GM21423 (cell line): ENCODE measurements around the gene SNAI3.

Experiments used
- ATAC-seq: cut with Tn5 transposase; IDR thresholded peaks from one replicate; pipeline ENCODE4 v1.9.1; 2021; ENCODE audit warnings: mild to moderate bottlenecking, moderate library complexity; ENCODE audit not compliant: unreplicated experiment

The SNAI3 gene

DNA sequence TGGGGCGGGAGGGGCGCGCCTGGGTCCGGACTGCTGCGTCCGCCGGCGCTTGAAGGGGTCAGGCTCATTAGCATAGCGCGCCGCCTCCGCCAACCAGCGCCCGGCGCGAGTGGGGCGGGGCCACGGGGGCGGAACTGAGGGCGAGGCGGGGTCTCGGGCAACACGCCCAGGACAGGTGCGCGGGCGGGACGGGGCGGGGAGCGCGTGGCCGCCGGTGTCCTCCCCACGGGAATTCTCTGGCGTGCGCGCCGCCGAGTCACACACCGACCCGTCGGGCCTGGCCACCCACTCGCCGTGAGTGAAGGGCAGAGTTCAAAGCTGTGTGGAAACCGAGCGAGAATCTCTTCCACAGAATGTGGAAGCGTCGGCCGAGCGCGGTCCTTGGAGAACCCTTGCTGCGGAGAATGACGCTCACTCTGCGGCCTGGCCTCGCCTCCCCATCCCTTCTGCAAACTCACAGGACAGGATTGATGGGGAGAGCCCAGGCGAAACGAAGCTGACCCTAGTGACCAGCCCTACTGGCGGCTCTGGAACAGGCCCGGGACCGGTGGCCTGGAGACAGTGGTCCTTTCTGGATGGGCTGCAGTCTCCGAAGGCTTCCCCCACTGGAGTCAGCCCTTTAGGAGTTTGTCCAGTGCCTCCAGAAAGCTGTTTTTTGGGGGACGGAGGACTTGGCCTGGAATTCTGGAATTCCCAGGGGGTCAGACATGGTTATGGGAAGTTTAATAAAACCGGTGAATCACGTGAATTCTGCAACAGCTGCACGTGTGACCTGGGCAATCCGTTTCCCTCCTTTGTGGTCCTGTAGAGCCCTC is at the start of gene SNAI3:
Gene SNAI3, minus strand, starts transcription at position 69 of the 815 bp plus-strand sequence. CDS start 101 bp downstream, outside the sequence.
- peak; percentile 61 for ATAC-seq

- no peak for ATAC-seq
Observed at GRCh38 chr16:88736088-88736487, 49.8 kb upstream of the SNAI3 start.

GRCh38 chr16:88735616-88736015 is 49.3 kb upstream of the SNAI3 start:
- ATAC-seq = no peak

- no peak for ATAC-seq
Observed at GRCh38 chr16:88735121-88735520, 48.8 kb upstream of the SNAI3 start.

GRCh38 chr16:88734361-88734728 is 48.0 kb upstream of the SNAI3 start:
- ATAC-seq = no peak

DNA sequence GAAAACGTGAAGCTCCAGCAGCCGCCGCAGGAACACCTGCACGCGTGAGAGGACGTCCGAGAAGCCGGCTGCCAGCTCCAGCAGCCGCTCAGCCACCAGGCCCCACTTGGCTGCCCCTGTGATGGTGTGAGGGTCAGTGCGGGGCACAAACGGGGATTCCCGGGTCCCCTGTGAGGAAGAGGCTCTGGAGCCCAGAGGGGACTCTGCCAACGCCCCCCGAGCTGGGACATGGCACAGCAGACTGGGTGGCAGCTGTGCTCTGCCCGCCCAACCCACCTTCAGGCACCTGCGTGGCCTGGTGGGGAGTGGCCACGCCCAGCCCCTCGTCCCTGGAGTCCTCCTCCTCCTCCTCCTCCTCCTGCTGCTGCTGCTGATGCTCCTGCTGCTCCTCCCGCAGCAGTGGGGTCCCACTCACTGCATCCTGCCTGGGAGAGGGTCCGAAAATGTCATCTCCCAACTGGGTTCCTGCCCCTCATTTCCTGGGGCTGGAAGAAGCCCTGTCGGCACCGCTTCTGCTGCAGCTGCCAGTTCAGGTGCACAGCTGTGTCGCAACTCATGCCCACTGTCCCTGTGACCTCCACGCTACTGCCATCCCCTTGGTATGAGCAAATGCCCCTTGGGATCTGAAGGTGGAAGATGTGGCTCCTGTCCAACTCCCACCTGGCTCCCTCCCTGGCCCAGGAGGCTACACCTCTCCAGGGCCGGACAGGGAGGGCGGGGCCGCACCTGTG is 47.5 kb upstream of the SNAI3 start:
- ATAC-seq = no peak

DNA sequence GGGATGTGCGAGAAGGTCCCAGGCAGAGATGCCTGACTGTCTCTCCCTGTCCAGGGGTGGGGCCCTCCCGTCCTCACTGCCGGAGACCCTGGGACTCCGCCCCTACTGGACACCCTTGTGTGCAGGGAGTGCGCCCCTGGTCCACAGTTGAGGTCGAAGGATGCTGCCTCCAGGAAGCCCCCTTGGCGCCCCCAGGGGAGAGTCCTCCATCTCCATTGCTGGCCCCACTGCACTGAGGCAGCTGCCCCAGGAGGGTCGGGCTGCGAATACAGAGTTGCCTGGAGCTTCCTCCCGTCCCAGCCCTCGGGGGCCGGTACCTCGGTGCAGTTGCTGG is 46.6 kb upstream of the SNAI3 start:
- no peak for ATAC-seq

DNA sequence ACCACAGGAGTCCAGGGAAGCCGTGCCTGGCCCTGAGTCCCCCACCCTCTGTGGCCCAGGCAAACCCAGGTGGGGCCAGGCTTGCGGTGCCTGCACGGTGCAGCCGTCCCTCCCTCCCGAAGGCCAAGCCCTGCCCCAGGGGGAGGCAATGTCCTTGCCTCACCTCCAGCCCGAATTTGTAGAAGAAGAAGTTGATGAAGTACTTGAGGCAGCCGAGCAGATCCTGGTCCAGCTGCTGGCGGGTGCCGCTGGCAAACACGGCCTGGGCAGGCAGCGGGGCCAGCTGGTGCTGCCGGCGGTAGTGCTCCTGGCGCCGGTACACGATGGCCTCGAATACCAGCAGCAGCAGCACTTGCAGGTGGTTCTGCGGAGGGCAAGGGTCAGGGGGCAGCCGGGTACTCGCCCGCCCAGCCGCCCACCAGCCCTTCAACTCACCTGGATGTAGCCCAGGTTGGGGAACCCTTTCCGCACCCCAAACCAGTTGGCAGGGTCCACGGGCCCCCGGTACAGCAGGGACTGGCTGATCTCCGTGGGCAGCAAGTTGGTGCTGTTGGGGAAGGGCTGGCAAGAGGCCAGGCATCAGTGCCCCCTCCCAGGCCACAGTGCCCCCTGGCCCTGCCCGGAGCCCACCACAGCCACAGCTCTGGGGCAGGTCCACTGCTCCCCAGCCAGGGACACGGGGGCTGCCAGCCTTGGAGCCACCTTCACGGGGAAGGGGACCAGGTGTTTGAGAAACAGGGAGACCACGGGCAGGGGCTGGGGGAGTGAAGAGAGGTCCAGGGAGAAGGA is 46.1 kb upstream of the SNAI3 start:
- ATAC-seq = no peak

DNA sequence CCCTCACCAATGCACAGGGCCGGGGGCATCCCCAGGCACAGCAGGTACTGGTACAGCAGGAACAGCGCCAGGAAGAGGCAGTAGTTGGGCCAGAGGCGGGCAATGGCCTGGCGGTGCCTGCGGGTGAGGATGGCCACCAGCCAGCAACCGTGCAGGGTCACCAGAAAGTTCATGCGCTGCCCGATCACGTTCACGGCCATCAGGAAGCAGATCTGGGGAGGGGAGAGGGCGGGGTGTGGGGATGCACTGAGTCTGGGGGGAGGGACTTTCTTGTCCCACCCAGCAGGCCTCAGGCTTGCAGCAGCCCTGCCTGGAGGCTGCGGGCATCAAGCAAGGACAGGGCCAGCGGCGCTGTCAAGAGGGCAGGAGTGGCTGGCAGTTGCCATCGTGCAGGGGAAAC is 45.4 kb upstream of the SNAI3 start:
- no peak for ATAC-seq

DNA sequence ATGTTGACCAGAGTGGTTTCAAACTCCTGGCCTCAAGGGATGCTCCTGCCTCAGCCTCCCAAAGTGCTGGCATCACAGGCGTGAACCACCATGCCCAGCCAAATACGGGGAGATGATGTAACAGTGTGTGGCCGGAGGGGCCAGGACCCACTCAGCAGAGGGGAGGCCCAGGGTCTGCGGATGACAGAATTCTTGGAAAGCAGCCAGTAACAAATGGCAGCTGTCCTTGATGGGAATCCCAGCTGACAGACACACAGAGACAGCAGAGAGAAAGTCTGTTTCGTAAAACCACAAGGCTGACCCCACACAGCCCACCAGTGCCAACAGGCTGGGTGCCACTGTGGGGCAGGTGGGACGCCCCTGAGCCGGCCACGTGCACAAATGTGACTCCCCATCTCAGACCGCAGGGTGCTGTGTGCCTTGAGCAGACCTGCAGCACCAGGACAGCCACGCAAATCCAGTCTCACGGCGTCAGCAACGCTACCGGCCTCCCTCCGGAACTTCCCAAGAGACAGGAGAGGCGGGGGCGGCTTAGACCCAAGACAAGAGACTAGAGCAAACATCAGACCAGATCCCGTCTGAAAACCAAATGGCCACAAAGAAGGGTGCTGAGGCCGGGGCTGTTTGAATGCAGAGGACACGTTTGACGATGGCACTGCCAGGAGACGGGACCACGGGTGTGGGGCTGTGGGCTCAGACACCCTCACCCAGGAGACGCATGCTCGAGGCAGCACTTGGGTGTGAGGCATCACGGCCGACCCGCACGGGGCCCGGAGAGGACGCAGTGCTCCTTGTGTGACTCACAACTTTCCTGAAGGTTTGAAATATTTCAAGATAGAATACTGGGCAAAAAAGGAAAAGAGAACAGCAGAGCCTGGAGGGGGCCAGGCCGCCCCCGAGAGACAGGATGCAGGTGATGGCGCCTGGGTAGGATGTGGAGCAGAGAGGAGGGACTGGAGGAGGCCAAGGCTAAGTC is 44.6 kb upstream of the SNAI3 start:
- no peak for ATAC-seq

DNA sequence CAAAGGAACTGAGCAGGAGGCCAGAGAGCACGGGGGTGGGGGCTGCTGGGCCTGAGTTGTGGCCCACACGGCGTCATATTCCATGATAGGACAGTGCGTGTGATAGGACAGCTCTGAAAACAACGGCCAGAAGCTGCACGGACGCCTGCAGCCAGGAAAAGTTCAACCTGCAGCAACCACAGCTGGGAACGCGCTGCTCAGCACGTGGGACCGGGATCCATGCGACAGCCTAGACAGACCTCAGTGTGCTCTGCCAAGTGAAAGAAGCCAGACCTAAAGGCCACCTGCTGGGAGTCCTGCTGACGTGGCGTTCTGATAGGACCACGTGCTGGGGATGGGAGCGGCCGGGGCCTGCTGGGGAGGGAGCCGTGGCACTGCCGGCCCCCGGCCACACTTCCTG is 41.6 kb upstream of the SNAI3 start:
- ATAC-seq = no peak

GRCh38 chr16:88726981-88727380 is 40.7 kb upstream of the SNAI3 start:
- ATAC-seq = no peak

GRCh38 chr16:88726408-88726749 is 40.1 kb upstream of the SNAI3 start:
- no peak for ATAC-seq

DNA sequence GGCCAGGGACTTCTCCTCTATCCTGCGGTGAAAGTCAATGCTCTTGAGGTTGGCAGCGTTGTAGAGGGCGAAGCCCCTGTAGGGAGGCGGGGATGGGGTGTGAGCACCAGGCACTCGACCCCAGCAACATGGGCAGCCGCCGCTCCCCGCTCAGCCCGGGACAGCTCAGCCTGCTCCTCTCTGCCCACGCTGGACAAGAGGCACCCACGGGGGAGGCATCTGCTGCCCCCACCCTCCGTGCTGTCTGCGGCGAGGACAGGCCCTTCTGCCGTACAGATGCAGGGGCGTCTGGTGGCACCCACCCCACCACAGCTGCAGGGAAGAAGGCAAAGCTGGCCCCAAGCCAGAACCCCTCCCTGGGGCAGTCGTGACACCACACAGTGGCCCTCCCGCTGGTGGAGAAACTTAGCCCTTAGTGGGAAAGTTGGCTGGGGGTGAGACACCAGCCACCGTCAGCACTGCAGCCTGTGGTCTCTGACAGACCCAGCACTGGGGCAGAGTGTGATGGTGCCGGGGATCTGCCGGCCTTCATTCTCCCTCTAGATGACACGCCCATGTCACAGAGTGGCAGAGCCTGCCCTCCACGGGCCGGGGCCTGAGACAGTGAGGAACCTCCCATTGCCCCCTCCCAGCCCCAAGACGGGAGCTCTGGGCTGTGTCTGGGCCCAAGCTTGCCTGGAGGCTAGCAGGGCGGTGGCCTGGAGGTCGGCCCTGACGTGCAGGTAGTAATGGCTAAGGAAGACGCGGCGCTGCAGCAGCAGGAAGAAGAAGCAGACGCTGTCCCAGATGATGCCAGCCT is 39.5 kb upstream of the SNAI3 start:
- no peak for ATAC-seq

GRCh38 chr16:88724855-88725555 is 38.7 kb upstream of the SNAI3 start:
- ATAC-seq = no peak

DNA sequence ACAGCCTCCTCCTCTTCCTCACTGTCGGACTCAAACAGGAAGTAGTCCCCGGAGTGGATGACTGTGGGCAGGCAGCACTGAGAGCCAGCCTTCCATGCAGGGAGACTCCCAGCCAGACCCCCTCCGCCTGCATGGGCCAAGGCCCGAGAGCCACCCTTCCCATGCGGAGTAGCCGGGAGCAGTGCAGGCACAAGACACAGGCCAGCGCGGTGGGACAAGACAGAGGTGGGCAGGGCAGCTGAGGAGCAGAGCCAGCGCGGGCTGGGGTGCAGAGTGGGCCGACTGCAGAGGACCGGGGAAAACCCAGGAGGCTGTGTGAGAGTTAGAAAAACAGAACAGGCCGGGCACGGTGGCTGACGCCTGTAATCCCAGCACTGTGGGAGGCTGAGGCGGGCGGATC is 37.6 kb upstream of the SNAI3 start:
- no peak for ATAC-seq

GRCh38 chr16:88723507-88723887 is 37.2 kb upstream of the SNAI3 start:
- ATAC-seq = no peak

DNA sequence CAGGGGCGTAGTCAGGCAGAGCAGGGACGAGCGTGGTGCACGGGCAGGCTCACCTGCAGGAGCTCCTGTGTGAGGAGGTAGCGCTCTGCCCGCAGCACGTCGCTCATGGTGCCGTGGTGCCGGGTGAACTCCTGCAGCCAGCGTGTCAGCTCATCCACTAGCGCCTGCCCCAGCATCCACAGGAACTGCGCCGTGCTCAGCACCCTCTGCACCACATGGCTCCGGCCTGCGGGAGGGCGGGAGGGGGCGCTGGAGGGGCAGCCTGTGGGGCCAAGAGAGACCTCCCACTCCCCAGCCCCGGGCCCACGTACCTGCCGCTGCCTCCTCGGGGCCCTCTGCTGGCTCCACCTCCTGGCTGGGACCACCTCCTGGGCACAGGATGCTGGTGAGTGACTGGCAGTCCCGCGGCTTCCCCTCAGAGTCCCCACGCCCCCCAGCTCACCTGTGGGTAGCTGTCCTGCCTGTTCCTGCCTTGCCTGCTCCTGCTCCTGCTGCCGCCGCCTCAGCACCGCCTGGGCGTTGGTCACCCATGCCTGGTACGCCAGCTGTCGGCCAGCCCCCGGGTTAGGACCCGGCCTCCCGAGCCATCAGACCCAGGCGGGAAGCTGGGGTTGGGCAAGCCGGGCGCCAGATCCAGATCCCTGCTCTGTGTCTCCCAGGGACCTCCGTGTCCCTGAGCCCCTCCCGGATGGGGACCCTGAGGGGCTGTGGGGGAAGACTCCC is 36.6 kb upstream of the SNAI3 start:
- ATAC-seq = no peak
